Caco-2 (cell line): Measurements from ENCODE around the gene DNAJB13. TPM values are rescaled to one million over a fixed set of nuclear protein-coding genes. Genes with fewer than 3 reads are reported as not detected.

Experiments
- BruUV-seq: library from RNA; stranded (reverse); fragments of 400-500 nt; replicated peaks from 2 replicates; lab custom pipeline; 2021; lab: Mats Ljungman, UMichigan
- CTCF ChIA-PET: fragments of 300-600 bp; sonication (Branson Sonifier 250); formaldehyde crosslinking; loops from one replicate; lab custom pipeline; 2022; ENCODE audit warnings: antibody characterized with exemption; lab: Charles Lee
- POLR2A ChIA-PET: fragments of 300-600 bp; sonication (Branson Sonifier 250); formaldehyde crosslinking; loops from one replicate; lab custom pipeline; 2022; ENCODE audit warnings: antibody characterized with exemption; lab: Charles Lee
- DNase-seq, 2 experiments: peaks; one replicate each; pipeline versions ENCODE4 v3.0.0 to v3.0.0-alpha.2; 2020 to 2022
- H3K27me3 ChIP-seq: replicated peaks from 2 replicates; pipeline ENCODE4 v1.6.0; 2011; ENCODE audit warnings: low read length; ENCODE audit not compliant: control insufficient read depth, insufficient read depth
- H3K36me3 ChIP-seq: 2 replicates; pipeline ENCODE4 v1.5.1; 2011; ENCODE audit warnings: low read length; ENCODE audit not compliant: control insufficient read depth, insufficient read depth
- H3K4me1 ChIP-seq: fragments of 250-450 bp; sonication (Bioruptor Pico); 2 replicates; pipeline ENCODE4 v1.5.1; 2020; ENCODE audit warnings: mild to moderate bottlenecking
- H3K4me3 ChIP-seq: 2 replicates; pipeline ENCODE4 v1.5.1; 2011; ENCODE audit warnings: low read depth, mild to moderate bottlenecking, control low read depth, low read length
- H3K9me3 ChIP-seq: fragments of 250-450 bp; sonication (Bioruptor Pico); 2 replicates; pipeline ENCODE4 v1.5.1; 2020; ENCODE audit warnings: mild to moderate bottlenecking, moderate library complexity
- H3K27ac Mint-ChIP-seq: one replicate; pipeline ENCODE4 v1.8.0; 2022; ENCODE audit warnings: mixed read lengths; ENCODE audit not compliant: unreplicated experiment
- H3K27me3 Mint-ChIP-seq: one replicate; pipeline ENCODE4 v1.8.0; 2022; ENCODE audit warnings: mixed read lengths; ENCODE audit not compliant: insufficient read depth, unreplicated experiment
- H3K36me3 Mint-ChIP-seq: one replicate; pipeline ENCODE4 v1.8.0; 2022; ENCODE audit warnings: mild to moderate bottlenecking, mixed read lengths; ENCODE audit not compliant: insufficient read depth, unreplicated experiment
- H3K4me1 Mint-ChIP-seq: one replicate; pipeline ENCODE4 v1.8.0; 2022; ENCODE audit warnings: low read depth, mixed read lengths; ENCODE audit not compliant: unreplicated experiment
- H3K4me3 Mint-ChIP-seq: one replicate; pipeline ENCODE4 v1.8.0; 2022; ENCODE audit warnings: mild to moderate bottlenecking, moderate library complexity, mixed read lengths; ENCODE audit not compliant: unreplicated experiment
- H3K9me3 Mint-ChIP-seq: one replicate; pipeline ENCODE4 v1.8.0; 2022; ENCODE audit warnings: mixed read lengths; ENCODE audit not compliant: unreplicated experiment
- CTCF ChIP-seq, 2 experiments: fragments of 200-600 bp in 1 of 2; IDR thresholded peaks; 1 replicate in 1 of 2; 2 replicates in 1 of 2; pipeline versions ENCODE4 v1.5.1 to v1.8.0; 2011 to 2022; ENCODE audit warnings: antibody characterized with exemption in 1 of 2, control low read depth in 1 of 2, inconsistent platforms in 1 of 2, low read depth in 1 of 2, low read length in 1 of 2, mild to moderate bottlenecking in 1 of 2, moderate library complexity in 1 of 2; ENCODE audit not compliant: insufficient read depth in 1 of 2, severe bottlenecking in 1 of 2, unreplicated experiment in 1 of 2
- intact Hi-C: fragments of 100-400 bp; cut with micrococcal nuclease; formaldehyde crosslinking; loops from one replicate; pipeline ENCODE4 v1.10.0; 2022; ENCODE audit not compliant: unreplicated experiment
- total RNA-seq: library from RNA; stranded (reverse); gene quantifications from 2 replicates; pipeline ENCODE4 v1.2.3, GENCODE V29; 2022

Gene DNAJB13
- total RNA-seq, 1 experiment from 2014 or later = 0.52 TPM

DNA sequence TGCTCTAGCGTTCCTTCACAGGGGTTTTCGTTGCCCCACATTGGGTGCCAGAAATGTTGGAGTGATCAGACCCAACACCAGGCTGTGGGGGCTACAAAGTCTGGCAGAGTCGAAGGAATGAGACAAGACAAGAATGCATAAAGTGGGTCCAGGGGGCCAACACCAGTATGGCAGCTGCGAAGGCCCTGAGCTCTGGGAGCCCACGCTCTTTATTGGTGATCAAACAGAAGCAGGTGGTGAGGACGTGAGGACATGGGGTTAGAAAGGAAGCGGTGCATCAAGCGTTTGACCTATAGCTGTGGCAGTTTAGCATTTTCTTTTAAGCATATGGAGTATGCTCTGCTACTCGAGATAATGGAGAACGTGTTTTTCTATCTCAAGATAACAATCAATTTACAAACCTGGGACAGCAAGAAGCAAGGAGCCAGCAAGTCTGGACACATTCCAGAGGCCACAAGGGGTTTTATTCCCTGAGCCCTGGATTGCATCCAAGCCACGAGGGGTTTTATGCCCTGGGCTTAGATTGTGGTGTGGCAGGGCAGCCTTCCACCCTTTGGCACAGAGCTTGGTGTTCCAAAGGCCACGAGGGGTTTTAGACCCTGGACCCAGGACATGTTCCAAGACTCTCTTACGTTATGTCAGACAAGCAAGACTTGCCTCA is 3.9 kb upstream of the DNAJB13 start:
- TF ChIP-seq CTCF (IDR thresholded peaks at IDR 0.05; ENCODE audit: insufficient read depth in 1 of 2, low read depth in 1 of 2, low read length in 1 of 2, severe bottlenecking in 1 of 2, unreplicated experiment in 1 of 2) = no peak
- Mint-ChIP-seq H3K27ac (no peak overlapping the region), H3K4me1 (no peaks in the 10 kb centered on the region), H3K36me3 (peaks cover 5% of the 10 kb centered on the region), H3K27me3 (no peaks in the 10 kb centered on the region), H3K9me3 (peaks cover 21% of the 10 kb centered on the region), H3K4me3 (no peak overlapping the region)
- peaks cover 8% of the 10 kb centered on the region for H3K9me3 ChIP-seq
- ChIA-PET POLR2A (no interaction called here), CTCF (no interaction called here)
- H3K4me3 ChIP-seq = no peak overlapping the region
- no peaks in the 10 kb centered on the region for H3K4me1 ChIP-seq
- H3K36me3 ChIP-seq = no peaks in the 10 kb centered on the region
- peak in 1 of 2 experiments; percentile 30 for DNase-seq
- intact Hi-C loops = no loop called here
- no TSS peak for BruUV-seq
- H3K27me3 ChIP-seq = no peaks in the 10 kb centered on the region

DNA sequence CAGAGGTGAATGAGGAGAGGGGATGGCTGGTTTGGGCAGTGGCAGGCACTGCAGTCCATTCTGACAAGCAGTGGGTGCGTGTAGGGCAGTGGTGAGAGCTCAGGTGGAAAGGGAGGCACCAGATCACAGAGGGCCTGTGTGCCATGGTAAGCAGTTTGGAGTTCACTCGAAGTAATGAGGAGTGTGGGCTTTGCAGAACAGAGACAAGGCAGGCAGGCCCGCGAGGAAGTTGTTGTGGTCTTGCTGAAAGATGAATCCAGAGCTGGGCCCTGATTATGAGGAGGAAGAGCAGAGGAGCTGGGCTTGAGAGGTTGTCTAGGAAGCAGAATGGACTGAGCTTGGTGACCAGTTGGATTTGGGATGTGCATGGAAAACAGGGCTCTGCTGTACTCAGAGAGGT is 1.6 kb upstream of the DNAJB13 start:
- no TSS peak for BruUV-seq
- H3K4me1 Mint-ChIP-seq = no peaks in the 10 kb centered on the region
- DNase-seq = peak in 1 of 2 experiments; percentile 37
- H3K9me3 Mint-ChIP-seq = peaks cover 19% of the 10 kb centered on the region
- no peaks in the 10 kb centered on the region for H3K27me3 Mint-ChIP-seq
- peaks cover 3% of the 10 kb centered on the region for H3K9me3 ChIP-seq
- POLR2A ChIA-PET = no interaction called here
- no peaks in the 10 kb centered on the region for H3K4me1 ChIP-seq
- no peaks in the 10 kb centered on the region for H3K27me3 ChIP-seq
- CTCF ChIA-PET = interaction anchor here (1.0 kb wide), 1 partner anchor 170 kb away, joined by 3 read pairs; no protein-coding TSS in a partner anchor
- intact Hi-C loops = no loop called here
- TF ChIP-seq CTCF (IDR thresholded peaks at IDR 0.05; ENCODE audit: insufficient read depth in 1 of 2, low read depth in 1 of 2, low read length in 1 of 2, severe bottlenecking in 1 of 2, unreplicated experiment in 1 of 2) = no peak
- peaks cover 5% of the 10 kb centered on the region for H3K36me3 Mint-ChIP-seq
- no peaks in the 10 kb centered on the region for H3K36me3 ChIP-seq
- no peak overlapping the region for H3K4me3 ChIP-seq
- no peak overlapping the region for H3K27ac Mint-ChIP-seq
- H3K4me3 Mint-ChIP-seq = no peak overlapping the region

- H3K36me3 Mint-ChIP-seq = peaks cover 5% of the 10 kb centered on the region
- peaks cover 19% of the 10 kb centered on the region for H3K9me3 Mint-ChIP-seq
- no peak for DNase-seq
- TF ChIP-seq CTCF (IDR thresholded peaks at IDR 0.05; ENCODE audit: insufficient read depth in 1 of 2, low read depth in 1 of 2, low read length in 1 of 2, severe bottlenecking in 1 of 2, unreplicated experiment in 1 of 2) = no peak
- no peaks in the 10 kb centered on the region for H3K4me1 Mint-ChIP-seq
- H3K27me3 Mint-ChIP-seq = no peaks in the 10 kb centered on the region
- no peak overlapping the region for H3K27ac Mint-ChIP-seq
- POLR2A ChIA-PET = no interaction called here
- Histone ChIP-seq H3K4me1 (no peaks in the 10 kb centered on the region), H3K27me3 (no peaks in the 10 kb centered on the region), H3K9me3 (peaks cover 3% of the 10 kb centered on the region), H3K4me3 (no peak overlapping the region), H3K36me3 (no peaks in the 10 kb centered on the region)
- intact Hi-C loops = no loop called here
- no TSS peak for BruUV-seq
- H3K4me3 Mint-ChIP-seq = no peak overlapping the region
- CTCF ChIA-PET = interaction anchor here (1.0 kb wide), 1 partner anchor 171 kb away, joined by 3 read pairs; no protein-coding TSS in a partner anchor
Observed at GRCh38 chr11:73949912-73950311, 914 bp upstream of the DNAJB13 start.
